Measurements from ENCODE around the gene TAS2R60.
"Not testable (repeated sequence)": the region's sequence is repeated elsewhere in the genome, so short reads cannot be mapped to it uniquely, and the experiment has no call there.

Gene TAS2R60

GRCh38 chr7:143410521-143411004 is 32.7 kb upstream of the TAS2R60 start:
- no peak for DNase-seq (ENCODE audit: low read depth in 2 of 2)

GRCh38 chr7:143411976-143412708 is 31.1 kb upstream of the TAS2R60 start:
- no peak for DNase-seq (ENCODE audit: low read depth in 2 of 2)

GRCh38 chr7:143413123-143413522 is 30.1 kb upstream of the TAS2R60 start:
- DNase-seq (ENCODE audit: low read depth in 2 of 2) = no peak

GRCh38 chr7:143415209-143415608 is 28.0 kb upstream of the TAS2R60 start:
- DNase-seq (ENCODE audit: low read depth in 2 of 2) = not testable (repeated sequence)

- no peak for DNase-seq (ENCODE audit: low read depth in 2 of 2)
Measured at GRCh38 chr7:143415742-143416397, 27.4 kb upstream of the TAS2R60 start.

GRCh38 chr7:143416565-143417149 is 26.6 kb upstream of the TAS2R60 start:
- peak in 1 of 2 donors; percentile 33 for DNase-seq (ENCODE audit: low read depth in 2 of 2)

- no peak for DNase-seq (ENCODE audit: low read depth in 2 of 2)
Measured at GRCh38 chr7:143417734-143418383, 25.4 kb upstream of the TAS2R60 start.

GRCh38 chr7:143418681-143419458 is 24.4 kb upstream of the TAS2R60 start:
- DNase-seq (ENCODE audit: low read depth in 2 of 2) = no peak

- no peak for DNase-seq (ENCODE audit: low read depth in 2 of 2)
Measured at GRCh38 chr7:143419880-143420279, 23.4 kb upstream of the TAS2R60 start.

GRCh38 chr7:143420624-143421023 is 22.6 kb upstream of the TAS2R60 start:
- DNase-seq (ENCODE audit: low read depth in 2 of 2) = not testable (repeated sequence)

- no peak for DNase-seq (ENCODE audit: low read depth in 2 of 2)
Measured at GRCh38 chr7:143422033-143422432, 21.2 kb upstream of the TAS2R60 start.

GRCh38 chr7:143424476-143424875 is 18.8 kb upstream of the TAS2R60 start:
- DNase-seq (ENCODE audit: low read depth in 2 of 2) = not testable (repeated sequence)

GRCh38 chr7:143426479-143427142 is 16.6 kb upstream of the TAS2R60 start:
- no peak for DNase-seq (ENCODE audit: low read depth in 2 of 2)

GRCh38 chr7:143429770-143430698 is 13.2 kb upstream of the TAS2R60 start:
- DNase-seq (ENCODE audit: low read depth in 2 of 2) = no peak

- no peak for DNase-seq (ENCODE audit: low read depth in 2 of 2)
Measured at GRCh38 chr7:143431109-143431508, 12.1 kb upstream of the TAS2R60 start.

GRCh38 chr7:143433759-143434158 is 9.5 kb upstream of the TAS2R60 start:
- no peak for DNase-seq (ENCODE audit: low read depth in 2 of 2)

- DNase-seq (ENCODE audit: low read depth in 2 of 2) = no peak
Measured at GRCh38 chr7:143434660-143435059, 8.6 kb upstream of the TAS2R60 start.

- DNase-seq (ENCODE audit: low read depth in 2 of 2) = no peak
Measured at GRCh38 chr7:143435266-143435665, 8.0 kb upstream of the TAS2R60 start.

- no peak for DNase-seq (ENCODE audit: low read depth in 2 of 2)
Measured at GRCh38 chr7:143436325-143436946, 6.8 kb upstream of the TAS2R60 start.

All from stimulated activated CD4-positive, alpha-beta T cell treated with anti-CD3 and anti-CD28 coated beads, Interleukin-1b, Interleukin-23, amount 100 ng/mL, for 4 hours (primary cell).